ENCODE measurements around the gene RARRES2. TPM values are rescaled to one million over a fixed set of nuclear protein-coding genes. Genes with fewer than 3 reads are reported as not detected.

Gene RARRES2
- total and polyA plus RNA-seq, 2 of the 13 experiments (the other 11 are each of a cell fraction or from before 2014, with no cell fraction given), result 134 to 172 TPM

DNA sequence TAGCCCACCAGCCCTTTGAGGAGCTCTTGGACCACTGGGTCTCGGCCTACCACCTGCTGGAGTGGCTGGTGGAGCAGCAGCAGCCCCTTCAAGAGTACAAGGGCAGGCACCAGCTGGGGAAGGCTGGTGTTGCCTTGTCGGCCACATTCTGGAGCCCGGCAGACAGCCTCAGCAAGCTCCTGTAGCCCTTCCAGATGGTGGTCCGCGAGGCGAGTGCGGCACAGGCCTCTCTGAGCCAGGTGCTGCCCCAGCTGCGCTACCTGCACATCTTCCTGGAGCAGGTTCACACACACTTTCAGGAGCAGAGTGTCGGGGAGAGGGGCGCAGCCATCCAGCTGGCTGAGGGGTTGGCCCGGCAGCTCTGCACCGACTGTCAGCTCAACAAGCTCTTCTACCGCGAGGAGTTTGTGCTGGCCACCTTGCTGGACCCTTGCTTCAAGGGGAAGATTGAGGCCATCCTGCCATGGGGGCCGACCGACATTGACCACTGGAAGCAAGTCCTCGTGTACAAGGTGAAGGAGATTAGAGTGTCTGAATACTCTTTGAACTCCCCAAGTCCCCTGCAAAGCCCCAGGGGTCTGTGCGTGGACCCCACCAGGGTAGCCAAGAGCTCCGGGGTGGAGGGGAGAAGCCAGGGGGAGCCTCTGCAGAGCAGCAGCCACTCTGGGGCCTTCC is 11.1 kb downstream of the RARRES2 start (continued):
- TF ChIP-seq, protein P1, sequence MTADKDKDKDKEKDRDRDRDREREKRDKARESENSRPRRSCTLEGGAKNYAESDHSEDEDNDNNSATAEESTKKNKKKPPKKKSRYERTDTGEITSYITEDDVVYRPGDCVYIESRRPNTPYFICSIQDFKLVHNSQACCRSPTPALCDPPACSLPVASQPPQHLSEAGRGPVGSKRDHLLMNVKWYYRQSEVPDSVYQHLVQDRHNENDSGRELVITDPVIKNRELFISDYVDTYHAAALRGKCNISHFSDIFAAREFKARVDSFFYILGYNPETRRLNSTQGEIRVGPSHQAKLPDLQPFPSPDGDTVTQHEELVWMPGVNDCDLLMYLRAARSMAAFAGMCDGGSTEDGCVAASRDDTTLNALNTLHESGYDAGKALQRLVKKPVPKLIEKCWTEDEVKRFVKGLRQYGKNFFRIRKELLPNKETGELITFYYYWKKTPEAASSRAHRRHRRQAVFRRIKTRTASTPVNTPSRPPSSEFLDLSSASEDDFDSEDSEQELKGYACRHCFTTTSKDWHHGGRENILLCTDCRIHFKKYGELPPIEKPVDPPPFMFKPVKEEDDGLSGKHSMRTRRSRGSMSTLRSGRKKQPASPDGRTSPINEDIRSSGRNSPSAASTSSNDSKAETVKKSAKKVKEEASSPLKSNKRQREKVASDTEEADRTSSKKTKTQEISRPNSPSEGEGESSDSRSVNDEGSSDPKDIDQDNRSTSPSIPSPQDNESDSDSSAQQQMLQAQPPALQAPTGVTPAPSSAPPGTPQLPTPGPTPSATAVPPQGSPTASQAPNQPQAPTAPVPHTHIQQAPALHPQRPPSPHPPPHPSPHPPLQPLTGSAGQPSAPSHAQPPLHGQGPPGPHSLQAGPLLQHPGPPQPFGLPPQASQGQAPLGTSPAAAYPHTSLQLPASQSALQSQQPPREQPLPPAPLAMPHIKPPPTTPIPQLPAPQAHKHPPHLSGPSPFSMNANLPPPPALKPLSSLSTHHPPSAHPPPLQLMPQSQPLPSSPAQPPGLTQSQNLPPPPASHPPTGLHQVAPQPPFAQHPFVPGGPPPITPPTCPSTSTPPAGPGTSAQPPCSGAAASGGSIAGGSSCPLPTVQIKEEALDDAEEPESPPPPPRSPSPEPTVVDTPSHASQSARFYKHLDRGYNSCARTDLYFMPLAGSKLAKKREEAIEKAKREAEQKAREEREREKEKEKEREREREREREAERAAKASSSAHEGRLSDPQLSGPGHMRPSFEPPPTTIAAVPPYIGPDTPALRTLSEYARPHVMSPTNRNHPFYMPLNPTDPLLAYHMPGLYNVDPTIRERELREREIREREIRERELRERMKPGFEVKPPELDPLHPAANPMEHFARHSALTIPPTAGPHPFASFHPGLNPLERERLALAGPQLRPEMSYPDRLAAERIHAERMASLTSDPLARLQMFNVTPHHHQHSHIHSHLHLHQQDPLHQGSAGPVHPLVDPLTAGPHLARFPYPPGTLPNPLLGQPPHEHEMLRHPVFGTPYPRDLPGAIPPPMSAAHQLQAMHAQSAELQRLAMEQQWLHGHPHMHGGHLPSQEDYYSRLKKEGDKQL (CRISPR knock-in tag; IDR thresholded peaks at IDR 0.05; ENCODE audit: low read depth), result no peak
- no peak for TF ChIP-seq MTF1 (CRISPR knock-in tag; IDR thresholded peaks at IDR 0.05)

DNA sequence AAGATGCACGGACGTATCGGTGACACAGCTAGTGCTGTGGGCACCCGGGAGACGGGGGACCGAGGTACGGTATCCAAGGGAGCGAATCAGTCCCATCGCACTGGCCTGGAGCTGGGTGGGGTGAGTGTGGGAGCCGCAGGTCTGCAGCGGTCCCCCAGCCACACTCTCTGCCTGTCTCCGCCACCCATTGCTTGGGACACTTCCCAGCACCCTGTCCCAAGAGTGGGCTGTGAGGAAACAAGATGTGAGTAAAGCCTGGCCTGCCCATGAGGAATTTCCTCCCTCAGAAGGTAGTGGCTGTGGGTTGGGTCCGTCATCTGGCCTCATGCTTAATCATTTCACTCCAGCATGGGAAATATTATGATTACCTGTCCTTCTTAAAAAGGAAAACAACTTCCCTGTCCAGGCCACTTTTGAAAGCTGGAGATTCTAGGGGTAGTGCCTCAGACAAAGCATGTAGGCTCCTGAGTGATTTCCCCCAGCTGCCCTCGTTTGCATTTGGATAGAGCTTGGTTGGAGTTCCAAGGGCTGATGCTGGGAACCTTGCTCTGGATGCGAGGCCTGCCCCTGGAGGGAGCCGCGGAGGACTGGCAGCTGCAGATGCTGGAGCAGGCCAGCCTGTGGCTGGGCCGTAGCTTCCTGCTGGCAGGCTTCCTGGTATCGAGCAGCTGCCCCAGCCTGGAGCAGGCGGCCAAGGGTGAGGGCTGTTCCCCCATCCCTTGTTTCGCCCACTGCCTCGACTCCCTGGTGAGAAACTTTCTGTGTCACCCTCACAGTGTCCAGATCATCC is 11.9 kb downstream of the RARRES2 start:
- POLR2A ChIA-PET, result interaction anchor here (1.1 to 1.6 kb wide), 2 partner anchors 11 to 14 kb away, joined by 3 to 5 read pairs; no protein-coding TSS in a partner anchor
- ATAC-seq, result no peak
- Histone ChIP-seq H3K79me2 (ENCODE audit: insufficient read depth, low read length) (peaks cover 30% of the 10 kb centered on the region), H3K36me3 (replicated peaks in 1 of 2; ENCODE audit: control insufficient read depth in 1 of 2, insufficient read depth in 2 of 2, low read length in 2 of 2) (peaks cover 27 to 72% of the 10 kb centered on the region in 2 experiments), H2AFZ (ENCODE audit: low read length) (no peak overlapping the region), H3K4me2 (ENCODE audit: low read depth, low read length) (no peak overlapping the region), H3K9me3 (ENCODE audit: low read length) (no peaks in the 10 kb centered on the region), H3K9ac (ENCODE audit: insufficient read depth, low read depth, low read length) (no peak overlapping the region), H3K4me1 (ENCODE audit: insufficient read depth, low read length) (peaks cover 24% of the 10 kb centered on the region), H3K4me3 (replicated peaks in 1 of 3; ENCODE audit: insufficient read depth in 1 of 3, low read depth in 2 of 3, low read length in 3 of 3) (no peak overlapping the region), H3K27ac (ENCODE audit: extremely low read length, insufficient read depth, low read length) (no peak overlapping the region), H4K20me1 (ENCODE audit: insufficient read depth, low read length) (0 out of 2 replicates have a peak, but pooled peaks cover 2% of the 10 kb centered on the region), H3K27me3 (ENCODE audit: control insufficient read depth in 1 of 2, insufficient read depth in 2 of 2, low read length in 2 of 2) (no peaks in the 10 kb centered on the region)
- BruUV-seq (replicated peaks), result no TSS peak
- DNase-seq (ENCODE audit: low spot score), result no peak
- intact Hi-C loops (cut with micrococcal nuclease; ENCODE audit: unreplicated experiment) (no loop called here), in situ Hi-C loops (cut with HindIII; ENCODE audit: extremely low pct_ligation_motif_present, low pct_unique_long_range_greater_than_20kb) (no loop called here)
- FAIRE-seq, result no peak
- WGBS (ENCODE audit: low lambda C conversion rate), result 97% methylated on average over 16 of the region's 22 CpGs
- CTCF ChIA-PET (ENCODE audit: low intra/inter-chr PET ratio, low total read pairs), result no interaction called here
- TF ChIP-seq ERF (CRISPR knock-in tag; IDR thresholded peaks at IDR 0.05) (no peak), ZBTB20 (CRISPR knock-in tag; IDR thresholded peaks at IDR 0.05; ENCODE audit: borderline replicate concordance, low read depth) (no peak), ZNF136 (CRISPR knock-in tag; IDR thresholded peaks at IDR 0.05; ENCODE audit: low read depth) (no peak), SSRP1 (CRISPR knock-in tag; IDR thresholded peaks at IDR 0.05) (no peak), RXRB (CRISPR knock-in tag; IDR thresholded peaks at IDR 0.05; ENCODE audit: borderline replicate concordance) (no peak), ELF3 (CRISPR knock-in tag; IDR thresholded peaks at IDR 0.05) (no peak), POLR2A (IDR thresholded peaks at IDR 0.05; ENCODE audit: insufficient read depth in 1 of 2, low read depth in 2 of 2, low read length in 2 of 2) (0 out of 4 replicates have a peak, but pooled peaks of 1 of the 2 experiments have one; percentile 23)
- TF ChIP-seq, protein P2, sequence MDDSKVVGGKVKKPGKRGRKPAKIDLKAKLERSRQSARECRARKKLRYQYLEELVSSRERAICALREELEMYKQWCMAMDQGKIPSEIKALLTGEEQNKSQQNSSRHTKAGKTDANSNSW (CRISPR knock-in tag; IDR thresholded peaks at IDR 0.05; ENCODE audit: borderline replicate concordance), result no peak
- TF ChIP-seq, protein P3, sequence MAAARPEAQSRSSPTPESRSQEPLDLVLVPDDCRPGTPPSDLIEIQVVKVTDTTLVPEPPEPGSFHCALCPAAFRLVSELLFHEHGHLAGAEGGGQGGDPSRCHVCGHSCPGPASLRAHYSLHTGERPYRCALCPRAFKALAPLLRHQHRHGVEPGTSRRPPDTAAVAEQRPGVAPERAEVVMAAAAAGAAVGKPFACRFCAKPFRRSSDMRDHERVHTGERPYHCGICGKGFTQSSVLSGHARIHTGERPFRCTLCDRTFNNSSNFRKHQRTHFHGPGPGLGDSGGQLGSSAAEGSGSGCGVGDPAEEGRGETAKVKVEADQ (CRISPR knock-in tag; IDR thresholded peaks at IDR 0.05; ENCODE audit: borderline replicate concordance), result no peak
- TF ChIP-seq, protein P4, sequence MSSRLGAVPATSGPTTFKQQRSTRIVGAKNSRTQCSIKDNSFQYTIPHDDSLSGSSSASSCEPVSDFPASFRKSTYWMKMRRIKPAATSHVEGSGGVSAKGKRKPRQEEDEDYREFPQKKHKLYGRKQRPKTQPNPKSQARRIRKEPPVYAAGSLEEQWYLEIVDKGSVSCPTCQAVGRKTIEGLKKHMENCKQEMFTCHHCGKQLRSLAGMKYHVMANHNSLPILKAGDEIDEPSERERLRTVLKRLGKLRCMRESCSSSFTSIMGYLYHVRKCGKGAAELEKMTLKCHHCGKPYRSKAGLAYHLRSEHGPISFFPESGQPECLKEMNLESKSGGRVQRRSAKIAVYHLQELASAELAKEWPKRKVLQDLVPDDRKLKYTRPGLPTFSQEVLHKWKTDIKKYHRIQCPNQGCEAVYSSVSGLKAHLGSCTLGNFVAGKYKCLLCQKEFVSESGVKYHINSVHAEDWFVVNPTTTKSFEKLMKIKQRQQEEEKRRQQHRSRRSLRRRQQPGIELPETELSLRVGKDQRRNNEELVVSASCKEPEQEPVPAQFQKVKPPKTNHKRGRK (CRISPR knock-in tag; IDR thresholded peaks at IDR 0.05), result no peak

All from HepG2 (cell line).